Measurements from ENCODE around the gene EPHA4.
"Not testable (repeated sequence)": the region's sequence is repeated elsewhere in the genome, so short reads cannot be mapped to it uniquely, and the experiment has no call there.

Gene EPHA4

GRCh38 chr2:221532641-221533040, 39.5 kb downstream of the EPHA4 start:
- DNase-seq: no peak

DNA sequence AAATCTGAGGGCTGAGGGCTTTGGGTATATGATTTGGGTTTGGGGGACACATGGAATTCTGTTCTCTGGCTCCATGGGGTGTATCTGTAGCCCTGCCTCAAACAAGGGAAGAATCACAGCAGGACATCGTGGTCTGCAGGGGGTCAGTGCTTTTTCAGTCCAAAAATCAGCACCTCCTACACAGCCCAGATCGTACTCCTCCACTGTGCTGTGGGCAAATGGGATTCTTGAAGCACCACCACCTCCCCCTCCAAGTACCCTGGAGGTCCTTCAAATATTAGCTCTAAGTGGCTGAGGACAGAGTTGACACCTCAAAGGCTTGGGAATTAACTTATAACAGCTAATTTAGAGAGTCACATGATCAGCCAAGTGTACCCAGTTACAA, 41.5 kb downstream of the EPHA4 start:
- DNase-seq: no peak

DNA sequence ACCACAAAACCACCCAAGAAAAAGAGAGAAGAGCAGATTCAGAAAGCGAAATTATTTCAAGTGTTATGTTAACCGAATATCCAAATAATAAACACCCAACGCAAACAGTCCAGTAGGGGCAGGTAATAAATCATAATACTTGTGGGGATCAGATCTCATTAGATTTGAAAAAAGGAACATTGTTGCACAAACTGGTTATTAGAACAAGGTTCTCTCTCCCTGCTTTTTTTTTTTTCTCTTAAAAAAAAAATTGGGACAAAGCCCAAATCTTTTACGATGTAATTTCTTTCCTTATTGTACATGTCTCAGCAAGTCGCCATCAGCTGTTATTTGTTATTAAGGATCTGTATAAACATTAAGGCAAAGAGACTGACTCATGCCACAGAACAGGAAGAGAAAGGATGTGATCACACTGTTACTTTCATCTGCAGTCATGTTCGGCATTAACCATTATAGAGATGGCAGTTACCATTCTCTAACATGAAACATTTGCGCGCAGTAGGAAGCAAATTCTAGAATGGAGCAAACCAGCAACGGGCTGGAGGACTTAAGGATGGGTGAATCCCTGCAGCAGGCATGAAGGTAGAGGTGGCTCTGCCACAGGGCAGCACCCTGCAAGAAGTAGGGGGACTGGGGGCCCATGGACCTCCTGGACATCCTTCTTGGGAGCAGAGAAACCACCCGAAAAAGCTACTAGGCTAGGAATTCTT, 42.0 kb downstream of the EPHA4 start:
- peak; percentile 4 for DNase-seq

- DNase-seq: no peak
Observed at GRCh38 chr2:221529177-221529942, 42.7 kb downstream of the EPHA4 start.

DNA sequence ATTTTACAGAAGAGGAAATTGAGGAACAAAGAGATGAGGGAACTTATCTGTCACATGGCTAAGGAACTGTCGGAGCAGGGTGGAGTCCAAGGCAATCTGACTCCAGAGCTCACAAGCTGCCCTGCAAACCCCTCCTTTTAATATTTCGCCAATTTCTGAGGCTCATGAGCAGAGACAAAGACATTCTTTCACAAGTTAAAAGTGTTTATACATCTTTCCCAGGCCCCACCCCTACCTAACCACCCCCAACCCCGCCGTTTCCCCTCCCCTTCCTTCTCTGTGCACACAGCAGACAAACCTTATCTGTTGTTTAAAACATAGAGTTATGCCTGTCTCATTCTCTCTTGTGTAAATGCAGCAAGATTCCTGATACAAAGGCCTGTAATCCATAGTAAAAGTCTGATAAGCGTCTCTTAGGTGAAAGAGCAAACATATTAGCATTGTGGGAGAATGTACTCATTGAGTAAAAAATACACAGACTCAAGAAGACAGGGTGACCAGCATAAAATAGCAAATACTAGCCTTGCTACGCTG, 44.3 kb downstream of the EPHA4 start:
- DNase-seq: no peak

GRCh38 chr2:221524158-221524557, 47.9 kb downstream of the EPHA4 start:
- DNase-seq: no peak

- no peak for DNase-seq
Observed at GRCh38 chr2:221521233-221521845, 50.8 kb downstream of the EPHA4 start.

GRCh38 chr2:221518935-221519625, 53.0 kb downstream of the EPHA4 start:
- DNase-seq: no peak

- DNase-seq: no peak
Observed at GRCh38 chr2:221518201-221518934, 53.7 kb downstream of the EPHA4 start.

- peak; percentile 60 for DNase-seq
Observed at GRCh38 chr2:221517696-221518151, 54.4 kb downstream of the EPHA4 start.

- no peak for DNase-seq
Observed at GRCh38 chr2:221517146-221517695, 54.9 kb downstream of the EPHA4 start.

- DNase-seq: no peak
Observed at GRCh38 chr2:221515864-221516263, 56.2 kb downstream of the EPHA4 start.

DNA sequence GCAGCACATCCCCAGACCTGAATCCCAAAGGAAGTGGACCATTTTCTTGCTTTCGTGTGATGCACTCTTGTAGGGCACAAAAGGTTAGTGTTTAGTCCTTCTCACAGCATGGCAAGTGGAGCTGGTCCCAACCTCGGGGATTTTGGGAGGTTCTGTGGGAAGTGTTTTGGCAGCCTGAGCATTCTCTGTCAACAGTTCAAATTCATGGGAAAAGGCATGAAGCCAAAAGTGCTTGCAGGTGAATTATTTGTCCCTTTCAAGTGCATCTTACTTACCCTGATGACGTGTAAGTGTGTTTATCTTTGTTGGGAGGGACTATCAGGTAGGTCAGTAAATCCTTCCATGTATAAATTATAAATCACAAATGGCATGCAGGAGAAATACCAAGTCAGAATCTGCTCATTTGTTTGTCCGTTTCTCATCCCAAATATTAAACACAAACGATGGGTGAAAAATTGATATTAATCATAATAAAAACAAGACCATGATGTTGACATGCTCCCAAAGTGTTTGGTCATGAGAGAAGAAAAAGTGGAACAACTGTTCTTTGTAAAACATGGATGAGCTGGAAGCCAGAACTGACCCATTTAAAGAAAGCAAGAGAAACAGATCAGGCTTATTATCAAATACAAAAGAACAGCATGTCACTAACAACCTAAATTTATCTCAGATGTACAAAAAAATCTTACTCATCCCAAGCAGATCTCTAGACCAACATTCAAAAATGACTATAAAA, 57.6 kb downstream of the EPHA4 start:
- DNase-seq: no peak

DNA sequence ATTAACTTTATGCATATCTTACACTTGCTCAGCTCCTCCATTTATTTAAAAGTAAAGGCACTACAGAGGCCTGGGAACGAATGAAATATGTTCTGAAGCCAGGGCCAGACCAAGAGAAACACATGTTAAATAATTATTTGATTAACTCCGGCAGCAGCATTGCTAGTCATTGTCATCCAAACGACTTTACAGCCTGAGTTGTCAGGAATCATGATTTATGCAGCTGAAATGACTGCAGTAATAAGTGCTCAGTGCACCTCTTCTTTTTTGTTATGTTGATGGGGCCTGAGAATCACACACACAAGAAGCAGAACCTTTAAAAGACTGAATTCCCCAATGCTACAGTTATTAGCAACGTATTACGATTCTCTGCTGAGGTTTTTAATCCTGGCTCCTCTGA, 58.9 kb downstream of the EPHA4 start:
- no peak for DNase-seq

- not testable (repeated sequence) for DNase-seq
Observed at GRCh38 chr2:221511325-221511724, 60.8 kb downstream of the EPHA4 start.

- no peak for DNase-seq
Observed at GRCh38 chr2:221506469-221506868, 65.6 kb downstream of the EPHA4 start.

DNA sequence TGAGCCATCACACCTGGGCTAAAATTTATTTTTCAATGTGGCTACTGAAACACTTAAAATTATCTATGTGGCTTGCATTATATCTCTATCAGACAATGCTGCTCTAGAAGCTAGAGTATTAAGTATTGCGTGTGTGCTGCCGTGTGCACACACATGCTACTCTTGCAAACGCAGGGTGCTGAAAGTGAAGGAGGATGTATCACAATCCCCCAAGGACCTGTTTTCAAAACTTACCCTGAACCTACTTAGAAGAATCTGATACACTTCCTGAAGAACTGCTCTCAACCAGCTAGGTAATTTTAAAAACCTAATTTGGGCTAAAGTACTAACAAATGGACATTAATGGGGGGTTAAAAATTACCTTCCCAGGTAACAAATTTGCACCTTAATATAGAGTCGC, 66.5 kb downstream of the EPHA4 start:
- DNase-seq: no peak

DNA sequence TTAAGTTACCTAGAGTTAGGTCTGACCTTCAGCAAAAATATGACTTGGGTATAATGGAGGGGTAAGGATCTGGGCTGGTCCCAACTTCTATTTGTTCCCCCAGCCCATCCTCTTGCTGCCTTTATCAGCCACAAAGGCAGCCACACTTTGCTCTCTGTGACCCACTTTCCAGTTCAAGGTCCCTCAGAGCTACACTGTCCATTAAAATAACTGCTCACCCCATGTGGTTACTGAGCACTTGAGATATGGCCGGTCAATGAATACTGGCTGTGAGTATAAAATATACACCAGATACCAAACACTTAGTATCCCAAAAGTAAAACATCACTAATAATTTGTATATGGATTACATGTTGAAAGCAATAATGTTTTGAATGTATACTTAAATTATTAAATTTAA, 67.2 kb downstream of the EPHA4 start:
- DNase-seq: no peak

DNA sequence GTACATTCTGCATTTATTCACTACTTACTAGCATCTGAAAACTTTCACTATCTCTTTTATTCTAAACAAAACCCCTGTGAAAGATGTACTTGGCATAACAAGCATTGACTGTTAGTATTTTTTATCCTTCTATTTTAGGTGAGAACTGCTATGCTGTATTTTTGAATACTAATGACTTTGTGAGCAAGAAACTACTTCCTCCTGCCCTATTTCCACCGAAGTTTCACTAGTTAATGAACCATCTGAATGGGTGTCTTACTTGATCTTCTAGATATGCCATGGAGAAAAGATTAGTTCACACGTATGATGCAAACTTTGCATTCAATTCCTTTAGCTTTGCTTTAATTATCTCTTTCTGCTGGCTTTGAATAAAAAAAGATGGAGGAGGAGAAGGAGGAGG, 68.1 kb downstream of the EPHA4 start:
- DNase-seq: no peak

- DNase-seq: peak; percentile 47
Observed at GRCh38 chr2:221502270-221503010, 69.7 kb downstream of the EPHA4 start.

GRCh38 chr2:221501883-221502269, 70.2 kb downstream of the EPHA4 start:
- no peak for DNase-seq

Data from amniotic stem cell (primary cell).